ENCODE data around the gene RAB37. TPM values are rescaled to one million over a fixed set of nuclear protein-coding genes. Genes with fewer than 3 reads are reported as not detected.

The RAB37 gene
- total RNA-seq, 2 donors from 2014 or later, result 0.66 to 0.78 TPM

- intact Hi-C loops (cut with DNase I), result no loop called here
- no peak overlapping the region for H3K27ac ChIP-seq
- peaks cover 0 to 6% of the 10 kb centered on the region in 2 donors for H3K36me3 ChIP-seq (replicated peaks in 1 of 2; ENCODE audit: insufficient read depth in 1 of 2, low read depth in 2 of 2)
- ATAC-seq (no peak), DNase-seq (no peak)
- no peaks in the 10 kb centered on the region for H3K27me3 ChIP-seq
- H3K4me1 ChIP-seq, result peaks cover 57% of the 10 kb centered on the region
- TF ChIP-seq POLR2A (IDR thresholded peaks at IDR 0.05) (no peak), CTCF (IDR thresholded peaks at IDR 0.05) (no peak)
- WGBS, 2 donors, result 74 to 80% methylated on average over 2 to 6 of the region's 6 CpGs
- H3K9me3 ChIP-seq, result no peaks in the 10 kb centered on the region
- no peak overlapping the region for H3K4me3 ChIP-seq
These were observed 36.4 kb downstream of the RAB37 start for GRCh38 chr17:74773414-74773813.

- intact Hi-C loops (cut with DNase I), result no loop called here
- Histone ChIP-seq H3K27me3 (no peaks in the 10 kb centered on the region), H3K9me3 (no peaks in the 10 kb centered on the region), H3K27ac (no peak overlapping the region), H3K4me3 (no peak overlapping the region), H3K4me1 (peaks cover 53% of the 10 kb centered on the region), H3K36me3 (replicated peaks in 1 of 2; ENCODE audit: insufficient read depth in 1 of 2, low read depth in 2 of 2) (peaks cover 0 to 6% of the 10 kb centered on the region in 2 donors)
- no peak for TF ChIP-seq CTCF (IDR thresholded peaks at IDR 0.05)
- TF ChIP-seq POLR2A (IDR thresholded peaks at IDR 0.05), result no peak
- DNase-seq, result no peak
- no peak for ATAC-seq
- 61 to 67% methylated on average over 6 of the region's 6 CpGs for WGBS, 2 donors
These were observed 36.8 kb downstream of the RAB37 start for GRCh38 chr17:74773871-74774286.

- Histone ChIP-seq H3K4me3 (peak overlapping the region; percentile 82 to 92), H3K9me3 (no peaks in the 10 kb centered on the region), H3K27ac (peak overlapping the region; percentile 26 to 73 (median 61)), H3K36me3 (replicated peaks in 1 of 2; ENCODE audit: insufficient read depth in 1 of 2, low read depth in 2 of 2) (peaks cover 0 to 6% of the 10 kb centered on the region in 2 donors), H3K4me1 (peaks cover 36% of the 10 kb centered on the region), H3K27me3 (no peaks in the 10 kb centered on the region)
- TF ChIP-seq CTCF (IDR thresholded peaks at IDR 0.05), result no peak
- TF ChIP-seq POLR2A (IDR thresholded peaks at IDR 0.05), result no peak
- no peak for DNase-seq
- intact Hi-C loops (cut with DNase I), result loop anchor here (5.0 kb wide), 1 partner anchor 33 kb away; no protein-coding TSS in a partner anchor
- ATAC-seq, result no peak
- 28 to 31% methylated on average over 11 to 12 of the region's 12 CpGs for WGBS, 2 donors
These were observed 38.5 kb downstream of the RAB37 start for GRCh38 chr17:74775409-74776043.

- peak in 1 of 7 experiments; percentile 30 for TF ChIP-seq CTCF (IDR thresholded peaks at IDR 0.05)
- TF ChIP-seq POLR2A (IDR thresholded peaks at IDR 0.05), result peak in 2 of 3 donors; percentile 51 to 61
- Histone ChIP-seq H3K9me3 (no peaks in the 10 kb centered on the region), H3K4me1 (peaks cover 31% of the 10 kb centered on the region), H3K36me3 (replicated peaks in 1 of 2; ENCODE audit: insufficient read depth in 1 of 2, low read depth in 2 of 2) (peaks cover 0 to 6% of the 10 kb centered on the region in 2 donors), H3K27ac (peak within 1 kb of the TSS; percentile 26 to 73 (median 61)), H3K27me3 (no peaks in the 10 kb centered on the region), H3K4me3 (peak within 1 kb of the TSS; percentile 82 to 92)
- DNase-seq, result peak; percentile 97 to 99 (median 98)
- 1% methylated on average over 26 to 58 of the region's 64 CpGs for WGBS, 2 donors
- intact Hi-C loops (cut with DNase I), result loop anchor here (5.0 kb wide), 1 partner anchor 34 kb away; no protein-coding TSS in a partner anchor
- peak; percentile 98 for ATAC-seq
These were observed 39.2 kb downstream of the RAB37 start, which contains the start of gene NAT9 for GRCh38 chr17:74776044-74776962. Gene NAT9 (minus strand): TSS chr17:74776345. CDS start chr17:74775698, 647 bp downstream.

All from body of pancreas (tissue), 4 donors.